ENCODE data around the gene TNFRSF1A. TPM values are rescaled to one million over a fixed set of nuclear protein-coding genes. Genes with fewer than 3 reads are reported as not detected.
"Not testable (repeated sequence)": the region's sequence is repeated elsewhere in the genome, so short reads cannot be mapped to it uniquely, and the experiment has no call there.

Gene TNFRSF1A
- total RNA-seq, 1 donor from 2014 or later = 125 TPM

DNA sequence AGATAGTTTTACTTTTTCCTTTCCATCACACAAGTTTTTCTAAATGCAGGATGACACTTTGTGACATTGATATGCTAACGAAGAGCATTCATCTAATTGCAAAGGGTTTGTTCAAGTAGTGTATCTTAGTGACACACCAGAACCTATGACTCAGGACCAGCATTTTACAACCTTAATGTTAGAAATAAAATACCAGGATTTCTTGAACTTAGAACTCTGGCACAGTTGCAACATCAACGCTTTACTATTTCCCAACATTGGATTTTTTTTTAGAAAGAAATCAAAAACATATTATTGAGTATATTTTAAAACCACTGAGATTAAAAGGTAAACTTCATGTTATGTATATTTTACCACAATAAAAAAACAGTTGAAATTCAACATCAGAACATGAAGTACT lies 49.3 kb downstream of the TNFRSF1A start:
- TF ChIP-seq, protein P1, sequence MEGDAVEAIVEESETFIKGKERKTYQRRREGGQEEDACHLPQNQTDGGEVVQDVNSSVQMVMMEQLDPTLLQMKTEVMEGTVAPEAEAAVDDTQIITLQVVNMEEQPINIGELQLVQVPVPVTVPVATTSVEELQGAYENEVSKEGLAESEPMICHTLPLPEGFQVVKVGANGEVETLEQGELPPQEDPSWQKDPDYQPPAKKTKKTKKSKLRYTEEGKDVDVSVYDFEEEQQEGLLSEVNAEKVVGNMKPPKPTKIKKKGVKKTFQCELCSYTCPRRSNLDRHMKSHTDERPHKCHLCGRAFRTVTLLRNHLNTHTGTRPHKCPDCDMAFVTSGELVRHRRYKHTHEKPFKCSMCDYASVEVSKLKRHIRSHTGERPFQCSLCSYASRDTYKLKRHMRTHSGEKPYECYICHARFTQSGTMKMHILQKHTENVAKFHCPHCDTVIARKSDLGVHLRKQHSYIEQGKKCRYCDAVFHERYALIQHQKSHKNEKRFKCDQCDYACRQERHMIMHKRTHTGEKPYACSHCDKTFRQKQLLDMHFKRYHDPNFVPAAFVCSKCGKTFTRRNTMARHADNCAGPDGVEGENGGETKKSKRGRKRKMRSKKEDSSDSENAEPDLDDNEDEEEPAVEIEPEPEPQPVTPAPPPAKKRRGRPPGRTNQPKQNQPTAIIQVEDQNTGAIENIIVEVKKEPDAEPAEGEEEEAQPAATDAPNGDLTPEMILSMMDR (IDR thresholded peaks at IDR 0.05; ENCODE audit: unreplicated experiment) = no peak
- peaks cover 5% of the 10 kb centered on the region for H3K9me3 Mint-ChIP-seq (ENCODE audit: unreplicated experiment)
- H3K36me3 Mint-ChIP-seq (ENCODE audit: low read depth, unreplicated experiment) = no peaks in the 10 kb centered on the region
- H3K27me3 Mint-ChIP-seq (ENCODE audit: unreplicated experiment) = peaks cover 13% of the 10 kb centered on the region
- H3K27ac Mint-ChIP-seq (ENCODE audit: unreplicated experiment) = no peak overlapping the region
- H3K4me3 Mint-ChIP-seq (ENCODE audit: unreplicated experiment) = no peak overlapping the region
- no peak for DNase-seq (ENCODE audit: low spot score)
- H3K4me1 Mint-ChIP-seq (ENCODE audit: unreplicated experiment) = peaks cover 18% of the 10 kb centered on the region

DNA sequence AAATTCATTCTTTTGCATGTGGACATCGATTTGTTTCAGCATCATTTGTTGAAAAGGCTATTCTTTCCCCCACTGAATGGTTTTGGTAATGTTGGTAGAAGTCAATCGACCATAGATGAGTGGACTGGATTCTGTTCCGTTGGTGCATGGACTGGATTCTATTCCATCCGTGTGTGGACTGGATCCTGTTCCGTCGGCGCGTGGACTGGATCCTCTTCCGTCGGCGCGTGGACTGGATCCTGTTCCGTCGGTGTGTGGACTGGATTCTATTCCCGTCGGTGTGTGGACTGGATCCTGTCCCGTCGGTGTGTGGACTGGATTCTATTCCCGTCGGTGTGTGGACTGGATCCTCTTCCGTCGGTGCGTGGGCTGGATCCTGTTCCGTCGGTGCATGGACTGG lies 52.0 kb downstream of the TNFRSF1A start:
- not testable (repeated sequence) for DNase-seq (ENCODE audit: low spot score); H3K4me3 Mint-ChIP-seq (ENCODE audit: unreplicated experiment); H3K27ac Mint-ChIP-seq (ENCODE audit: unreplicated experiment); H3K36me3 Mint-ChIP-seq (ENCODE audit: low read depth, unreplicated experiment); H3K4me1 Mint-ChIP-seq (ENCODE audit: unreplicated experiment); H3K27me3 Mint-ChIP-seq (ENCODE audit: unreplicated experiment); H3K9me3 Mint-ChIP-seq (ENCODE audit: unreplicated experiment)

DNA sequence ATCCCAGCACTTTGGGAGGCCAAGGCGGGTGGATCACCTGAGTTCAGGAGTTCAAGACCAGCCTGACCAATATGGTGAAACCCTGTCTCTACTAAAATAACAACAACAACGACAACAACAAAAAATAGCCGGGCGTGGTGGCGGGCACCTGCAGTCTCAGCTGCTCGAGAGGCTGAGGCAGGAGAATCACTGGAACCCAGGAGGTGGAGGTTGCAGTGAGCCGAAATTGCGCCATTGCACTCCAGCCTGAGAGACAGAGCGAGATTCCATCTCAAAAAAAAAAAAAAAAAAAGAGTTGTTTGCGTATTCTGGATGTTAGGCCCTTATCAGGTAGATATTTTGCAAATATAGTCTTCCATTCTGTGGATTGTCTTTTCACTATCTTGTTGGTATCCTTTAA lies 52.8 kb downstream of the TNFRSF1A start:
- not testable (repeated sequence) for H3K9me3 Mint-ChIP-seq (ENCODE audit: unreplicated experiment); H3K27ac Mint-ChIP-seq (ENCODE audit: unreplicated experiment); H3K36me3 Mint-ChIP-seq (ENCODE audit: low read depth, unreplicated experiment); H3K27me3 Mint-ChIP-seq (ENCODE audit: unreplicated experiment); H3K4me3 Mint-ChIP-seq (ENCODE audit: unreplicated experiment); DNase-seq (ENCODE audit: low spot score); H3K4me1 Mint-ChIP-seq (ENCODE audit: unreplicated experiment)

DNA sequence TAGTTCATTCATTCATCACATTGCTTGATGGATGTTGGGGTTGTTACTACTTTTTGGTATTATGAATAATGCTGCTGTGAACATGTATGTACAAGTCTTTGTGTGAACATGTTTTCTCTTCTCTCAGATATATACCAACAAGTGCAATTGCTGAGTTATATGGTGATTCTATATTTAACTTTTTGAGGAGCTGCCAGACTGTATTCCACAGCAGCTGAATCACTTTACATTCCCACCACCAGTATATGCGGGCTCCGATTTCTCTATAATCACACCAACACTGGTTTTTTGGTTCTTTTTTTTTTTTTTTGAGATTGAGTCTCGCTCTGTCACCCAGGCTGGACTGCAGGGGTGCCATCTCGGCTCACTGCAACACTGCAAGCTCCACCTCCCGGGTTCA lies 53.6 kb downstream of the TNFRSF1A start:
- H3K27me3 Mint-ChIP-seq (ENCODE audit: unreplicated experiment) = no peaks in the 10 kb centered on the region
- DNase-seq (ENCODE audit: low spot score) = no peak
- peaks cover 5% of the 10 kb centered on the region for H3K9me3 Mint-ChIP-seq (ENCODE audit: unreplicated experiment)
- peaks cover 2% of the 10 kb centered on the region for H3K4me1 Mint-ChIP-seq (ENCODE audit: unreplicated experiment)
- no peak overlapping the region for H3K27ac Mint-ChIP-seq (ENCODE audit: unreplicated experiment)
- H3K36me3 Mint-ChIP-seq (ENCODE audit: low read depth, unreplicated experiment) = no peaks in the 10 kb centered on the region
- no peak overlapping the region for H3K4me3 Mint-ChIP-seq (ENCODE audit: unreplicated experiment)
- TF ChIP-seq, protein P1 (IDR thresholded peaks at IDR 0.05; ENCODE audit: unreplicated experiment) = no peak

DNA sequence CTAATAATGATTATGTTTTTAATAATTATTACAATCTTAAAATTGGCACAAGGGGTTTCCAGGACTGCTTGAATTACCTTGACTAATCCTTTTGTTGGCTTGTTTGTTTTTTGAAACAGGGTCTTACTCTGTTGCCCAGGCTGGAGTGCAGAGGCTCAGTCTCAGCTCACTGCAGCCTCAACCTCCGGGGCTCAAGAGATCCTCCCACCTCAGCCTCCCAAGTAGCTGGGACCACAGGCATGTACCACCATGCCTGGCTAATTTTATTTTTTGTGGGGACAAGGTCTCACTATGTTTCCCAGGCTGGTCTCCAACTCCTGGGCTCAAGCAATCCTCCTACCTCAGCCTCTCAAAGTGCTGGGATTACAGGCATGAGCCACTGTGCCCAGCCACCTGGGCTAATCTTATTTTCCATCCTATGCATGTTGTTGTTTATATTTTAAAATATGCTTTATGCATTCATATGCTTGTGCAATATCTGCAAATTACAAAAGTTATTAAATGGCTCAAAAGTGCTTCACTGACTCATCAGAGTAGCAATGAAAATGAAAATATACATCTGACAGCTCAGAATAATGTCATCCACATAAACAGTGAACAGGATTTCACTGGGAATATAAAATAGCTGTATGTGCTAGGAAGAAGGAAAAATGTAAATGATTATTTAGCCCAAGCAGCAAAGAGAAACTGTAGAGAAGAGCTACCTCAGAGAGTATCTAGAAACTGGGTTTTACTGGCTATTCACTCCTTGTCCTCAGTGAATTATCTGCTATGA lies 56.2 kb downstream of the TNFRSF1A start:
- no peak overlapping the region for H3K27ac Mint-ChIP-seq (ENCODE audit: unreplicated experiment)
- no peaks in the 10 kb centered on the region for H3K36me3 Mint-ChIP-seq (ENCODE audit: low read depth, unreplicated experiment)
- no peaks in the 10 kb centered on the region for H3K9me3 Mint-ChIP-seq (ENCODE audit: unreplicated experiment)
- H3K4me1 Mint-ChIP-seq (ENCODE audit: unreplicated experiment) = peaks cover 9% of the 10 kb centered on the region
- no peak for DNase-seq (ENCODE audit: low spot score)
- TF ChIP-seq, protein P1 (IDR thresholded peaks at IDR 0.05; ENCODE audit: unreplicated experiment) = no peak
- H3K4me3 Mint-ChIP-seq (ENCODE audit: unreplicated experiment) = no peak overlapping the region
- peaks cover 5% of the 10 kb centered on the region for H3K27me3 Mint-ChIP-seq (ENCODE audit: unreplicated experiment)

DNA sequence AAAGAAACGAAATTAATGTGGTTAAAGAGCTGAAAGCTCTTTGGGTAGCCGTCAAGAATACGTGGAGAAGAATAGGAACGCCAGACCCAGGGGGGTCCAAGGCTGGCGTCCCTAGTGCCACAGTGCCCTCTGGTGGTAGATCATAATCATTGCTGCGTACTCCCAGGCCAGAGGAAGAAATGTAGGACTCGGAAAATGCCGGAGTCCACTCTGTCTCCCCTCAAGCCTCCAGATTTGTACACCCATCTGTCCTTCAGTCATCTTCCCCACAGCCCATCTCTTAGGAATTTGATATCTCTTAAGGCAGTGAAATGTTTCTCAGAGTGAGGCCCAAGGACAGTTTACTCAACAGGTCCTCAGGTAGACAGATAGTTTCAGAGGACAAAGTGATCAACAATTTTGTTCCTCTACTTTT lies 56.8 kb downstream of the TNFRSF1A start:
- TF ChIP-seq, protein P1 (IDR thresholded peaks at IDR 0.05; ENCODE audit: unreplicated experiment) = peak; percentile 88
- H3K4me3 Mint-ChIP-seq (ENCODE audit: unreplicated experiment) = no peak overlapping the region
- no peaks in the 10 kb centered on the region for H3K36me3 Mint-ChIP-seq (ENCODE audit: low read depth, unreplicated experiment)
- H3K27me3 Mint-ChIP-seq (ENCODE audit: unreplicated experiment) = peaks cover 6% of the 10 kb centered on the region
- no peaks in the 10 kb centered on the region for H3K9me3 Mint-ChIP-seq (ENCODE audit: unreplicated experiment)
- peak overlapping the region; percentile 61 for H3K27ac Mint-ChIP-seq (ENCODE audit: unreplicated experiment)
- peaks cover 14% of the 10 kb centered on the region for H3K4me1 Mint-ChIP-seq (ENCODE audit: unreplicated experiment)
- DNase-seq (ENCODE audit: low spot score) = peak; percentile 78
